Measurements from ENCODE around the gene RELT. TPM values are rescaled to one million over a fixed set of nuclear protein-coding genes. Genes with fewer than 3 reads are reported as not detected.
A peak's percentile ranks its signal among the peaks of the same experiment; 100 is the strongest.

The RELT gene
- total and polyA plus RNA-seq, 5 experiments from 2014 or later = 1.3 to 12.8 (median 3.3) TPM

- H3K27ac Mint-ChIP-seq = peak overlapping the region in 7 of 10 donors; percentile 10 to 83 (median 71)
- H3K36me3 Mint-ChIP-seq = peaks cover 0 to 11% (median 1%) of the 10 kb centered on the region in 3 donors
- peak overlapping the region in 1 of 10 donors; percentile 40 for H3K4me3 Mint-ChIP-seq
- no peaks in the 10 kb centered on the region for H3K27me3 Mint-ChIP-seq
- ATAC-seq = no peak
- POLR2A ChIA-PET = interaction anchor here (1.1 kb wide), 1 partner anchor 13 kb away, joined by 3 read pairs; no protein-coding TSS in a partner anchor
- no peak for DNase-seq
- H3K9me3 Mint-ChIP-seq = no peaks in the 10 kb centered on the region
- H3K4me1 Mint-ChIP-seq = peaks cover 22 to 51% (median 41%) of the 10 kb centered on the region in 4 donors
Measured at GRCh38 chr11:73389916-73390315, 13.7 kb downstream of the RELT start.

- POLR2A ChIA-PET = no interaction called here
- H3K27ac Mint-ChIP-seq = peak overlapping the region in 2 of 10 donors; percentile 9 to 76
- no peaks in the 10 kb centered on the region for H3K27me3 Mint-ChIP-seq
- peaks cover 0 to 11% (median 1%) of the 10 kb centered on the region in 3 donors for H3K36me3 Mint-ChIP-seq
- H3K9me3 Mint-ChIP-seq = no peaks in the 10 kb centered on the region
- ATAC-seq (no peak), DNase-seq (peak in 1 of 10 donors; percentile 17)
- H3K4me1 Mint-ChIP-seq = peaks cover 21 to 41% (median 32%) of the 10 kb centered on the region in 4 donors
- H3K4me3 Mint-ChIP-seq = peak overlapping the region in 1 of 10 donors; percentile 6
Measured at GRCh38 chr11:73390601-73391565, 14.7 kb downstream of the RELT start.

- POLR2A ChIA-PET = no interaction called here
- ATAC-seq = no peak
- H3K36me3 Mint-ChIP-seq = peaks cover 0 to 14% (median 1%) of the 10 kb centered on the region in 3 donors
Measured at GRCh38 chr11:73391665-73392064, 15.5 kb downstream of the RELT start.

GRCh38 chr11:73392108-73393010 is 16.2 kb downstream of the RELT start:
- peak overlapping the region in 1 of 10 donors; percentile 67 for H3K27ac Mint-ChIP-seq
- H3K4me3 Mint-ChIP-seq = no peak overlapping the region
- no peaks in the 10 kb centered on the region for H3K27me3 Mint-ChIP-seq
- no peaks in the 10 kb centered on the region for H3K9me3 Mint-ChIP-seq
- DNase-seq = peak in 1 of 10 donors; percentile 18
- H3K4me1 Mint-ChIP-seq = peaks cover 15 to 27% (median 17%) of the 10 kb centered on the region in 4 donors
- POLR2A ChIA-PET = interaction anchor here (1.0 to 1.8 kb wide), 4 partner anchors 15 to 41 kb away, joined by 3 to 18 read pairs (median 4); no protein-coding TSS in a partner anchor
- no peak for ATAC-seq
- H3K36me3 Mint-ChIP-seq = peaks cover 0 to 20% (median 1%) of the 10 kb centered on the region in 3 donors

More at GRCh38 chr11:73391665-73392064, 15.5 kb downstream of the RELT start:
- DNase-seq = no peak
- Mint-ChIP-seq H3K4me3 (no peak overlapping the region), H3K27ac (no peak overlapping the region), H3K4me1 (peaks cover 17 to 34% (median 24%) of the 10 kb centered on the region in 4 donors), H3K9me3 (no peaks in the 10 kb centered on the region), H3K27me3 (no peaks in the 10 kb centered on the region)

- Mint-ChIP-seq H3K36me3 (peaks cover 0 to 20% (median 1%) of the 10 kb centered on the region in 3 donors), H3K27ac (peak overlapping the region in 5 of 10 donors; percentile 52 to 91 (median 65)), H3K9me3 (no peaks in the 10 kb centered on the region), H3K4me3 (no peak overlapping the region), H3K4me1 (peaks cover 9 to 21% (median 13%) of the 10 kb centered on the region in 4 donors), H3K27me3 (no peaks in the 10 kb centered on the region)
- POLR2A ChIA-PET = interaction anchor here (1.0 to 1.8 kb wide), 4 partner anchors 16 to 42 kb away, joined by 3 to 18 read pairs (median 4); no protein-coding TSS in a partner anchor
- peak in 1 of 2 donors; percentile 4 for ATAC-seq
- no peak for DNase-seq
Measured at GRCh38 chr11:73393011-73393380, 16.8 kb downstream of the RELT start.

- Mint-ChIP-seq H3K9me3 (no peaks in the 10 kb centered on the region), H3K4me3 (no peak overlapping the region), H3K4me1 (peaks cover 6 to 15% (median 9%) of the 10 kb centered on the region in 4 donors), H3K27me3 (no peaks in the 10 kb centered on the region), H3K36me3 (peaks cover 0 to 20% (median 1%) of the 10 kb centered on the region in 3 donors), H3K27ac (peak overlapping the region in 5 of 10 donors; percentile 52 to 85 (median 65))
- POLR2A ChIA-PET = interaction anchor here (0.9 to 1.8 kb wide), 4 partner anchors 9 to 43 kb away, joined by 3 to 18 read pairs (median 4); no protein-coding TSS in a partner anchor
- peak; percentile 72 to 84 for ATAC-seq
- peak; percentile 45 to 78 (median 66) for DNase-seq
Measured at GRCh38 chr11:73393479-73394415, 17.5 kb downstream of the RELT start.

GRCh38 chr11:73394416-73395296 is 18.5 kb downstream of the RELT start:
- no peaks in the 10 kb centered on the region for H3K9me3 Mint-ChIP-seq
- H3K27me3 Mint-ChIP-seq = no peaks in the 10 kb centered on the region
- peaks cover 0 to 19% (median 1%) of the 10 kb centered on the region in 3 donors for H3K36me3 Mint-ChIP-seq
- peak overlapping the region in 3 of 10 donors; percentile 13 to 70 (median 52) for H3K27ac Mint-ChIP-seq
- DNase-seq (peak in 1 of 10 donors; percentile 17), ATAC-seq (no peak)
- no peak overlapping the region for H3K4me3 Mint-ChIP-seq
- H3K4me1 Mint-ChIP-seq = peaks cover 6 to 10% (median 6%) of the 10 kb centered on the region in 4 donors
- POLR2A ChIA-PET = interaction anchor here (1.0 kb wide), 1 partner anchor 413 kb away, joined by 3 read pairs; no protein-coding TSS in a partner anchor

GRCh38 chr11:73395297-73396208 is 19.4 kb downstream of the RELT start:
- Mint-ChIP-seq H3K27ac (peak overlapping the region in 4 of 10 donors; percentile 9 to 70 (median 28)), H3K36me3 (peaks cover 0 to 15% (median 1%) of the 10 kb centered on the region in 3 donors), H3K27me3 (no peaks in the 10 kb centered on the region), H3K4me3 (no peak overlapping the region), H3K9me3 (no peaks in the 10 kb centered on the region), H3K4me1 (peaks cover 0 to 7% (median 4%) of the 10 kb centered on the region in 4 donors)
- ATAC-seq (no peak), DNase-seq (no peak)
- POLR2A ChIA-PET = interaction anchor here (1.0 kb wide), 1 partner anchor 414 kb away, joined by 3 read pairs; no protein-coding TSS in a partner anchor

GRCh38 chr11:73396251-73396930 is 20.2 kb downstream of the RELT start:
- peak overlapping the region in 3 of 10 donors; percentile 15 to 96 (median 67) for H3K27ac Mint-ChIP-seq
- peaks cover 0 to 15% (median 1%) of the 10 kb centered on the region in 3 donors for H3K36me3 Mint-ChIP-seq
- DNase-seq = no peak
- H3K27me3 Mint-ChIP-seq = no peaks in the 10 kb centered on the region
- no peaks in the 10 kb centered on the region for H3K9me3 Mint-ChIP-seq
- POLR2A ChIA-PET = no interaction called here
- H3K4me3 Mint-ChIP-seq = no peak overlapping the region
- peaks cover 0 to 7% (median 4%) of the 10 kb centered on the region in 4 donors for H3K4me1 Mint-ChIP-seq
- no peak for ATAC-seq

Measured in naive thymus-derived CD8-positive, alpha-beta T cell (primary cell).